ENCODE measurements around the gene SERBP1.

Gene SERBP1

DNA sequence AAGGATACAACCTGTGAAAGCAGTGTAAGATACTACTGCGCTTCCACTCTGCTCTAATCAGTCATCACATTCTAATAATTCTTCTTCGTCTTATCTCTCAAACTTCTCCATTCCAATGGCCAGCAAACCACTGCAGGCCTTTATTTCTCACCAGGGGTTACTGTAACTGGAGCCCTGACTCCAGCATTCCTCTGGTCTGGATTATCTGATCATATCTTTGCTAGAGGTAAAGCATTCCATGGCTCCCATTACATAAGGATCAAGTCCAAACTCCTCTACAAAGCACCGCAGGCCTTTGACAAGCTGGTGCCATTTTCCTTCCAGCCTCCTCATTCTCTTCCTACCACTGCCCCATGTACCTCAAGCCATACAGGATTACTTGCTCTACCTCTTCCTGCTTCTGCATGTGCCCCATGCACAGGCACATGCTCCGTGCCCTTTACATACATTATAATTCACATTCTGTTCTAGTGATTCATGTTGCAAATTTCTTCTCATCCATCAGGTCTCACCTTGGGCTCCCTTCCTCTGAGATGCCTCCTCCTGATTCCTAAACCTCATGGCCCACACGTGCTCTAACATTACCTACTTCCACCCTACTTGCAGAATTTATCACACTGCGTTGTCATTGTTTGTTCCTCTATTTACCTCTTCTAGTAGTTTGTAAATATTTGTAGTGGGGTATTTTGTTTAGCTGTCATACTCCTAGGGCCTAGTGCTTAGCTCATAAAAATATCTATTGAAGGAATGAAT lies 9.3 kb upstream of the SERBP1 start:
- no peaks in the 10 kb centered on the region for H3K36me3 Mint-ChIP-seq (ENCODE audit: low read depth)
- H3K27ac Mint-ChIP-seq = no peak overlapping the region
- no peaks in the 10 kb centered on the region for H3K9me3 Mint-ChIP-seq
- peaks cover 19% of the 10 kb centered on the region for H3K4me1 Mint-ChIP-seq
- no peak overlapping the region for H3K4me3 Mint-ChIP-seq
- DNase-seq = no peak
- TF ChIP-seq, protein P1, sequence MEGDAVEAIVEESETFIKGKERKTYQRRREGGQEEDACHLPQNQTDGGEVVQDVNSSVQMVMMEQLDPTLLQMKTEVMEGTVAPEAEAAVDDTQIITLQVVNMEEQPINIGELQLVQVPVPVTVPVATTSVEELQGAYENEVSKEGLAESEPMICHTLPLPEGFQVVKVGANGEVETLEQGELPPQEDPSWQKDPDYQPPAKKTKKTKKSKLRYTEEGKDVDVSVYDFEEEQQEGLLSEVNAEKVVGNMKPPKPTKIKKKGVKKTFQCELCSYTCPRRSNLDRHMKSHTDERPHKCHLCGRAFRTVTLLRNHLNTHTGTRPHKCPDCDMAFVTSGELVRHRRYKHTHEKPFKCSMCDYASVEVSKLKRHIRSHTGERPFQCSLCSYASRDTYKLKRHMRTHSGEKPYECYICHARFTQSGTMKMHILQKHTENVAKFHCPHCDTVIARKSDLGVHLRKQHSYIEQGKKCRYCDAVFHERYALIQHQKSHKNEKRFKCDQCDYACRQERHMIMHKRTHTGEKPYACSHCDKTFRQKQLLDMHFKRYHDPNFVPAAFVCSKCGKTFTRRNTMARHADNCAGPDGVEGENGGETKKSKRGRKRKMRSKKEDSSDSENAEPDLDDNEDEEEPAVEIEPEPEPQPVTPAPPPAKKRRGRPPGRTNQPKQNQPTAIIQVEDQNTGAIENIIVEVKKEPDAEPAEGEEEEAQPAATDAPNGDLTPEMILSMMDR (IDR thresholded peaks at IDR 0.05) = no peak
- H3K27me3 Mint-ChIP-seq (ENCODE audit: low read depth, poor library complexity) = no peaks in the 10 kb centered on the region

GRCh38 chr1:67437961-67438360 lies 7.8 kb upstream of the SERBP1 start:
- TF ChIP-seq, protein P1 (IDR thresholded peaks at IDR 0.05) = no peak
- Mint-ChIP-seq H3K4me3 (no peak overlapping the region), H3K27ac (no peak overlapping the region), H3K4me1 (peaks cover 19% of the 10 kb centered on the region), H3K9me3 (no peaks in the 10 kb centered on the region), H3K27me3 (ENCODE audit: low read depth, poor library complexity) (no peaks in the 10 kb centered on the region), H3K36me3 (ENCODE audit: low read depth) (no peaks in the 10 kb centered on the region)
- no peak for DNase-seq

GRCh38 chr1:67436511-67437055 lies 6.4 kb upstream of the SERBP1 start:
- TF ChIP-seq, protein P1 (IDR thresholded peaks at IDR 0.05) = no peak
- no peaks in the 10 kb centered on the region for H3K36me3 Mint-ChIP-seq (ENCODE audit: low read depth)
- H3K27ac Mint-ChIP-seq = no peak overlapping the region
- H3K4me3 Mint-ChIP-seq = no peak overlapping the region
- H3K27me3 Mint-ChIP-seq (ENCODE audit: low read depth, poor library complexity) = peaks cover 4% of the 10 kb centered on the region
- peaks cover 15% of the 10 kb centered on the region for H3K4me1 Mint-ChIP-seq
- H3K9me3 Mint-ChIP-seq = no peaks in the 10 kb centered on the region
- no peak for DNase-seq

GRCh38 chr1:67434491-67434890 lies 4.3 kb upstream of the SERBP1 start:
- H3K4me3 Mint-ChIP-seq = no peak overlapping the region
- peaks cover 18% of the 10 kb centered on the region for H3K4me1 Mint-ChIP-seq
- no peak overlapping the region for H3K27ac Mint-ChIP-seq
- peaks cover 4% of the 10 kb centered on the region for H3K27me3 Mint-ChIP-seq (ENCODE audit: low read depth, poor library complexity)
- no peaks in the 10 kb centered on the region for H3K9me3 Mint-ChIP-seq
- DNase-seq = no peak
- H3K36me3 Mint-ChIP-seq (ENCODE audit: low read depth) = peaks cover 4% of the 10 kb centered on the region
- TF ChIP-seq, protein P1 (IDR thresholded peaks at IDR 0.05) = no peak

DNA sequence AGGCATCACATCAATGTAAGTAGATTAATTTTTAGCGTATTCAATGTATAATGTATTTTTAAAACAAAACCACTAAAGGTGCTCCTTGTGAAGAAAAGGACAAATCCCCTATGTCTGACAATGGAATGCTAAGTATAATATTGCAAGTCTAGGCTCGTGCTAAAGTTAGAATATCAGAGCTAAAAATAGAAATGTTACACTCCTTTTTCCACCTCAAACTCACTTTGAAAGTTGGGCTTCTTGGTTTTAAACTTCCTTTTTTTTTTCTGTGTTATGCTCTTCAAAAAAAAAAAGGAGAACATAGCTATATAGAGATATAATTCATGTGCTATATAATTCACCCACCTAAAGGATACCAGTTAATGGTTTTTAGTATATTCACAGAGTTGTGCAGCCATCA lies 3.6 kb upstream of the SERBP1 start:
- Mint-ChIP-seq H3K9me3 (no peaks in the 10 kb centered on the region), H3K4me3 (no peak overlapping the region), H3K27ac (no peak overlapping the region), H3K4me1 (peaks cover 18% of the 10 kb centered on the region), H3K36me3 (ENCODE audit: low read depth) (peaks cover 8% of the 10 kb centered on the region), H3K27me3 (ENCODE audit: low read depth, poor library complexity) (peaks cover 4% of the 10 kb centered on the region)
- TF ChIP-seq, protein P1 (IDR thresholded peaks at IDR 0.05) = no peak
- DNase-seq = no peak

GRCh38 chr1:67432745-67433144 lies 2.5 kb upstream of the SERBP1 start:
- Mint-ChIP-seq H3K9me3 (no peaks in the 10 kb centered on the region), H3K27ac (no peak overlapping the region), H3K36me3 (ENCODE audit: low read depth) (peaks cover 14% of the 10 kb centered on the region), H3K27me3 (ENCODE audit: low read depth, poor library complexity) (peaks cover 4% of the 10 kb centered on the region), H3K4me3 (no peak overlapping the region), H3K4me1 (peaks cover 21% of the 10 kb centered on the region)
- TF ChIP-seq, protein P1 (IDR thresholded peaks at IDR 0.05) = no peak
- no peak for DNase-seq

Data from nephron progenitor cell (in vitro differentiated cells).